PFSK-1 (cell line): ENCODE data around the gene HSP90AA1.

ENCODE experiments used
- FOXP2 ChIP-seq: optimal IDR thresholded peaks from 2 replicates; pipeline ENCODE3; 2011; ENCODE audit warnings: borderline replicate concordance, control low read depth, inconsistent platforms; ENCODE audit not compliant: insufficient read depth; ENCODE audit errors: extremely low read length, extremely low read depth
- POLR2AphosphoS5 ChIP-seq: IDR thresholded peaks from 2 replicates; pipeline ENCODE4 v1.6.1; 2012; ENCODE audit warnings: low read depth, mild to moderate bottlenecking, control low read depth, low read length, moderate library complexity
- SIN3A ChIP-seq: IDR thresholded peaks from 2 replicates; pipeline ENCODE4 v1.6.1; 2012; ENCODE audit warnings: mild to moderate bottlenecking, low read length, moderate library complexity, borderline replicate concordance; ENCODE audit not compliant: insufficient read depth
- TAF1 ChIP-seq: IDR thresholded peaks from 2 replicates; pipeline ENCODE4 v1.6.1; 2012; ENCODE audit warnings: low read length, control low read depth, borderline replicate concordance; ENCODE audit not compliant: insufficient read depth
- TF ChIP-seq, protein P1 (sequence below), 2 experiments: IDR thresholded peaks; 2 replicates each; pipeline versions ENCODE4 v1.6.1 to v1.8.0; 2011 to 2012; ENCODE audit warnings: low read depth in 2 of 2, low read length in 2 of 2, control low read depth in 1 of 2, inconsistent platforms in 1 of 2, mild to moderate bottlenecking in 1 of 2, moderate library complexity in 1 of 2; ENCODE audit not compliant: insufficient read depth in 1 of 2

HSP90AA1 gene

GRCh38 chr14:102055181-102055901 lies 31.5 kb downstream of the HSP90AA1 start:
- TF ChIP-seq TAF1 (no peak), POLR2AphosphoS5 (no peak), FOXP2 (no peak), SIN3A (no peak)
- TF ChIP-seq, protein P1, sequence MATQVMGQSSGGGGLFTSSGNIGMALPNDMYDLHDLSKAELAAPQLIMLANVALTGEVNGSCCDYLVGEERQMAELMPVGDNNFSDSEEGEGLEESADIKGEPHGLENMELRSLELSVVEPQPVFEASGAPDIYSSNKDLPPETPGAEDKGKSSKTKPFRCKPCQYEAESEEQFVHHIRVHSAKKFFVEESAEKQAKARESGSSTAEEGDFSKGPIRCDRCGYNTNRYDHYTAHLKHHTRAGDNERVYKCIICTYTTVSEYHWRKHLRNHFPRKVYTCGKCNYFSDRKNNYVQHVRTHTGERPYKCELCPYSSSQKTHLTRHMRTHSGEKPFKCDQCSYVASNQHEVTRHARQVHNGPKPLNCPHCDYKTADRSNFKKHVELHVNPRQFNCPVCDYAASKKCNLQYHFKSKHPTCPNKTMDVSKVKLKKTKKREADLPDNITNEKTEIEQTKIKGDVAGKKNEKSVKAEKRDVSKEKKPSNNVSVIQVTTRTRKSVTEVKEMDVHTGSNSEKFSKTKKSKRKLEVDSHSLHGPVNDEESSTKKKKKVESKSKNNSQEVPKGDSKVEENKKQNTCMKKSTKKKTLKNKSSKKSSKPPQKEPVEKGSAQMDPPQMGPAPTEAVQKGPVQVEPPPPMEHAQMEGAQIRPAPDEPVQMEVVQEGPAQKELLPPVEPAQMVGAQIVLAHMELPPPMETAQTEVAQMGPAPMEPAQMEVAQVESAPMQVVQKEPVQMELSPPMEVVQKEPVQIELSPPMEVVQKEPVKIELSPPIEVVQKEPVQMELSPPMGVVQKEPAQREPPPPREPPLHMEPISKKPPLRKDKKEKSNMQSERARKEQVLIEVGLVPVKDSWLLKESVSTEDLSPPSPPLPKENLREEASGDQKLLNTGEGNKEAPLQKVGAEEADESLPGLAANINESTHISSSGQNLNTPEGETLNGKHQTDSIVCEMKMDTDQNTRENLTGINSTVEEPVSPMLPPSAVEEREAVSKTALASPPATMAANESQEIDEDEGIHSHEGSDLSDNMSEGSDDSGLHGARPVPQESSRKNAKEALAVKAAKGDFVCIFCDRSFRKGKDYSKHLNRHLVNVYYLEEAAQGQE (IDR thresholded peaks at IDR 0.05; ENCODE audit: insufficient read depth in 1 of 2, low read depth in 2 of 2, low read length in 2 of 2): no peak

DNA sequence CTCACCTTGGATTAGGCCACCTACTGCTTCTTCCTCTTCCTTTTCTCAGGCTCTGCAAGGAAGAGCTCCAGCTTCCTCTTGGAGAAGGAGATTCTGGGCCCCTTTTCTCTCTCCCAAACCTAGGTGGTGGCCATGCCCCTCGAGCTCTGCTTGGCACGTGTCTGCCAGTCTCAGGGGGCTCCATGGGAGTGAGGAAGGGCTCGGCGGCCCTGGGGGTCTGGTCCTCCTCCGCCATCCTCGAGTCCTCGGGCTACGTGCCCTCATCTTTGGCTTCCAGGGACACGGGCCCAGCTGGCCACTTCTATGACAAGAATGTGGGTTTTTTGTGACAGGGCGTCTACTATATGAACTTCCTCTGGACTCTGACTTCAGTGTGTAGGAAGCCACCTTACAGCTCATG lies 34.3 kb downstream of the HSP90AA1 start:
- TF ChIP-seq, protein P1 (IDR thresholded peaks at IDR 0.05; ENCODE audit: insufficient read depth in 1 of 2, low read depth in 2 of 2, low read length in 2 of 2): no peak
- TF ChIP-seq SIN3A (no peak), FOXP2 (no peak), POLR2AphosphoS5 (no peak), TAF1 (no peak)

GRCh38 chr14:102050625-102051024 lies 36.2 kb downstream of the HSP90AA1 start:
- TF ChIP-seq FOXP2 (no peak), POLR2AphosphoS5 (no peak), TAF1 (no peak), SIN3A (no peak)
- TF ChIP-seq, protein P1 (IDR thresholded peaks at IDR 0.05; ENCODE audit: insufficient read depth in 1 of 2, low read depth in 2 of 2, low read length in 2 of 2): no peak

DNA sequence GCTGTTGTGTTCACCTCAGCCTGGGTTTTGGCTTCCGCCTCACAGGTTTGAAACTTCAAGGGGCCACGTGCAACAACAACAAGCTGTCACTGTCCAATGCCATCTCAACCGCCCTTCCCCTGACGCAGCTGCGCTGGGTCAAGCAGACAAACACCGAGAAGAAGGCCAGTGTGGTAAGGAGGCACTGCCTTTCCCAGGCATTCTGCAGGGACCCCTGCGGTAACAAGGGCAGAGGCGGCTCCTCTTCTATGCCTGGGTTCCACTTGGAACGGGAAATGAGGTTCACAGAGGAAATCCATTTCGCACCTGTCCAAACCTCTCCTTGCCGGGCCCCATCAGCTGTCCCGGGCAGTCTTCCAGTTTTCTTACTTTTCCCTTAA lies 36.8 kb downstream of the HSP90AA1 start:
- TF ChIP-seq SIN3A (no peak), POLR2AphosphoS5 (no peak), TAF1 (no peak), FOXP2 (no peak)

DNA sequence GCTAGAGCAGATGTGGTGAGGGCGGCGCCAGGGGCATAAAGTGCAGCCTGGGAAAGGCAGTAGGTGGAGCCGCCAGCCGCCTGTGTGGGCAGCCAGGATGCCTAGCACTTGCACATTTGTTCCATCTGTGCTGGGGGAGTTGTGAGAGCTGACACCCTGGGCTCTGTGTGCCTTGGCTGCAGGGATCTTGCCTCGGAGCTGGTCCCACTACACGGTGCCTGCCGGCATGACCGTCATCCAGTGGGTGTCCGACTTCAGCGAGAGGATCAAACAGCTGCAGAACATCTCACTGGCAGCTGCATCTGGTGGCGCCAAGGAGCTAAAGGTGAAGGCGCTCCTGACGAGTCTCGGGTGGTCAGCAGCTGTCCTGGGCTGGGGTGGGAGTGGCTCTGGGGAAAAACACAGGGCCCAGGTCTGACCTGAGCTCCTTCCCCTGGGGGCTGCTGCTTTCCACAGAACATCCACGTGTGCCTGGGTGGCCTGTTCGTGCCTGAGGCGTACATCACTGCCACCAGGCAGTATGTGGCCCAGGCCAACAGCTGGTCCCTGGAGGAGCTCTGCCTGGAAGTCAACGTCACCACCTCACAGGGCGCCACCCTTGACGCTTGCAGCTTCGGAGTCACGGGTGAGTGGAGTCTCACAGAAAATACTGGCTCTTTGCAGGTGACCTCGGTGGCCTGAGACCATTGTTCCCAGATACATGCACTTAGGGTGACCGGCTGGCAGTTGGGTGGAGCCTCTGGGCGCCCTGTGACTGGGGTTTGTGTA lies 37.4 kb downstream of the HSP90AA1 start:
- no peak for TF ChIP-seq FOXP2
- TF ChIP-seq, protein P1 (IDR thresholded peaks at IDR 0.05; ENCODE audit: insufficient read depth in 1 of 2, low read depth in 2 of 2, low read length in 2 of 2): no peak
- no peak for TF ChIP-seq SIN3A
- no peak for TF ChIP-seq TAF1
- TF ChIP-seq POLR2AphosphoS5: no peak
